ENCODE measurements around the gene CACNG1. TPM values are rescaled to one million over a fixed set of nuclear protein-coding genes. Genes with fewer than 3 reads are reported as not detected.

The CACNG1 gene
- polyA plus RNA-seq, 1 experiment: not detected

- no peak for DNase-seq (ENCODE audit: low read depth, low spot score)
- Histone ChIP-seq H3K4me3 (ENCODE audit: low read depth, low read length) (no peak overlapping the region), H3K9me3 (ENCODE audit: control insufficient read depth, insufficient read depth, low read length) (peaks cover 4% of the 10 kb centered on the region; the same call in 1 of the 2 replicates), H3K27ac (ENCODE audit: low read depth, low read length) (no peak overlapping the region), H3K27me3 (ENCODE audit: control insufficient read depth, insufficient read depth, low read length) (peaks cover 4% of the 10 kb centered on the region)
- CTCF ChIA-PET: no interaction called here
- no peak for TF ChIP-seq CTCF (IDR thresholded peaks at IDR 0.05; ENCODE audit: low read depth, low read length)
- POLR2A ChIA-PET: no interaction called here
Observed at GRCh38 chr17:67032382-67032781, 12.0 kb upstream of the CACNG1 start.

- no peak for DNase-seq (ENCODE audit: low read depth, low spot score)
- Histone ChIP-seq H3K9me3 (ENCODE audit: control insufficient read depth, insufficient read depth, low read length) (peaks cover 4% of the 10 kb centered on the region; the same call in 1 of the 2 replicates), H3K27ac (ENCODE audit: low read depth, low read length) (no peak overlapping the region), H3K4me3 (ENCODE audit: low read depth, low read length) (no peak overlapping the region), H3K27me3 (ENCODE audit: control insufficient read depth, insufficient read depth, low read length) (peaks cover 4% of the 10 kb centered on the region)
- POLR2A ChIA-PET: no interaction called here
- CTCF ChIA-PET: no interaction called here
- TF ChIP-seq CTCF (IDR thresholded peaks at IDR 0.05; ENCODE audit: low read depth, low read length): no peak
Observed at GRCh38 chr17:67032985-67033384, 11.4 kb upstream of the CACNG1 start.

- DNase-seq (ENCODE audit: low read depth, low spot score): no peak
- no peak for TF ChIP-seq CTCF (IDR thresholded peaks at IDR 0.05; ENCODE audit: low read depth, low read length)
- peaks cover 4% of the 10 kb centered on the region for H3K27me3 ChIP-seq (ENCODE audit: control insufficient read depth, insufficient read depth, low read length)
- POLR2A ChIA-PET: no interaction called here
- CTCF ChIA-PET: no interaction called here
- no peak overlapping the region for H3K27ac ChIP-seq (ENCODE audit: low read depth, low read length)
- no peak overlapping the region for H3K4me3 ChIP-seq (ENCODE audit: low read depth, low read length)
- H3K9me3 ChIP-seq (ENCODE audit: control insufficient read depth, insufficient read depth, low read length): peaks cover 4% of the 10 kb centered on the region; the same call in 1 of the 2 replicates
Observed at GRCh38 chr17:67033613-67034012, 10.7 kb upstream of the CACNG1 start.

- H3K27me3 ChIP-seq (ENCODE audit: control insufficient read depth, insufficient read depth, low read length): peaks cover 9% of the 10 kb centered on the region
- ChIA-PET POLR2A (no interaction called here), CTCF (no interaction called here)
- DNase-seq (ENCODE audit: low read depth, low spot score): no peak
- no peak overlapping the region for H3K27ac ChIP-seq (ENCODE audit: low read depth, low read length)
- no peak overlapping the region for H3K4me3 ChIP-seq (ENCODE audit: low read depth, low read length)
- peaks cover 4% of the 10 kb centered on the region; the same call in 1 of the 2 replicates for H3K9me3 ChIP-seq (ENCODE audit: control insufficient read depth, insufficient read depth, low read length)
- no peak for TF ChIP-seq CTCF (IDR thresholded peaks at IDR 0.05; ENCODE audit: low read depth, low read length)
Observed at GRCh38 chr17:67035131-67036083, 8.9 kb upstream of the CACNG1 start.

GRCh38 chr17:67038861-67039365, 5.4 kb upstream of the CACNG1 start:
- TF ChIP-seq CTCF (IDR thresholded peaks at IDR 0.05; ENCODE audit: low read depth, low read length): no peak
- Histone ChIP-seq H3K27ac (ENCODE audit: low read depth, low read length) (no peak overlapping the region), H3K27me3 (ENCODE audit: control insufficient read depth, insufficient read depth, low read length) (peaks cover 29% of the 10 kb centered on the region), H3K4me3 (ENCODE audit: low read depth, low read length) (no peak overlapping the region), H3K9me3 (ENCODE audit: control insufficient read depth, insufficient read depth, low read length) (no peaks in the 10 kb centered on the region)
- POLR2A ChIA-PET: no interaction called here
- CTCF ChIA-PET: no interaction called here
- DNase-seq (ENCODE audit: low read depth, low spot score): no peak
